GM12864 (cell line): ENCODE results near the gene TBCK.

Experiments used
- DNase-seq: peaks from one replicate; pipeline ENCODE4 v3.0.0-alpha.2; 2011; ENCODE audit warnings: low read depth
- H3K4me3 ChIP-seq: 2 replicates; pipeline ENCODE4 v1.5.1; 2011; ENCODE audit warnings: mild to moderate bottlenecking, low read depth, low read length, control low read depth
- CTCF ChIP-seq: IDR thresholded peaks from 2 replicates; pipeline ENCODE4 v1.5.1; 2011; ENCODE audit warnings: low read depth, mild to moderate bottlenecking, moderate library complexity, low read length, control low read depth, inconsistent platforms; ENCODE audit errors: missing control alignments

TBCK gene

GRCh38 chr4:106041294-106042002 lies 274.6 kb downstream of the TBCK start:
- TF ChIP-seq CTCF, result no peak
- DNase-seq, result no peak
- no peak overlapping the region for H3K4me3 ChIP-seq

GRCh38 chr4:106039796-106040195 lies 276.2 kb downstream of the TBCK start:
- DNase-seq, result no peak
- TF ChIP-seq CTCF, result no peak
- no peak overlapping the region for H3K4me3 ChIP-seq

GRCh38 chr4:106038908-106039307 lies 277.1 kb downstream of the TBCK start:
- no peak for DNase-seq
- no peak overlapping the region for H3K4me3 ChIP-seq
- no peak for TF ChIP-seq CTCF

- no peak for DNase-seq
- TF ChIP-seq CTCF, result no peak
- no peak overlapping the region for H3K4me3 ChIP-seq
These were observed 278.0 kb downstream of the TBCK start for GRCh38 chr4:106038012-106038411.

- H3K4me3 ChIP-seq, result no peak overlapping the region
- no peak for DNase-seq
- no peak for TF ChIP-seq CTCF
These were observed 279.2 kb downstream of the TBCK start for GRCh38 chr4:106036848-106037247.

GRCh38 chr4:106036334-106036733 lies 279.7 kb downstream of the TBCK start:
- H3K4me3 ChIP-seq, result no peak overlapping the region
- no peak for DNase-seq
- TF ChIP-seq CTCF, result no peak

GRCh38 chr4:106035204-106035603 lies 280.8 kb downstream of the TBCK start:
- no peak for DNase-seq
- TF ChIP-seq CTCF, result no peak
- no peak overlapping the region for H3K4me3 ChIP-seq
